Activated naive CD4-positive, alpha-beta T cell treated with anti-CD3 and anti-CD28 coated beads, Interleukin-2, amount 50 U/mL, for 72 hours (primary cell): ENCODE results near the gene DNAH7. TPM values are rescaled to one million over a fixed set of nuclear protein-coding genes. Genes with fewer than 3 reads are reported as not detected.

ENCODE experiments used
- ATAC-seq, 2 donors: fragments of 150-1000 bp; cut with Tn5 transposase; 2 replicates each; pipeline ENCODE4 v1.10.0; 2021; ENCODE audit warnings: mild to moderate bottlenecking in 2 of 2, moderate library complexity in 2 of 2
- DNase-seq, 2 donors: peaks; one replicate each; pipeline ENCODE4 v3.0.0; 2021 to 2022; ENCODE audit warnings: low spot score in 2 of 2
- H3K27ac Mint-ChIP-seq, 2 donors: one replicate each; pipeline ENCODE4 v1.8.0; 2022; ENCODE audit warnings: mild to moderate bottlenecking in 2 of 2, mixed read lengths in 2 of 2
- H3K36me3 Mint-ChIP-seq, 2 donors: one replicate each; pipeline ENCODE4 v1.8.0; 2022; ENCODE audit warnings: mixed read lengths in 2 of 2
- H3K9me3 Mint-ChIP-seq, 2 donors: one replicate each; pipeline ENCODE4 v1.8.0; 2022; ENCODE audit warnings: mixed read lengths in 2 of 2
- total RNA-seq, 2 donors: library from RNA; stranded (reverse); gene quantifications; one replicate each; pipeline ENCODE4 v1.2.3, GENCODE V29; 2022

DNAH7 gene
- total RNA-seq, 2 donors from 2014 or later, result 0.05 TPM; not detected in 1

- Mint-ChIP-seq H3K9me3 (peaks cover 0 to 5% of the 10 kb centered on the region in 2 donors), H3K27ac (no peak overlapping the region), H3K36me3 (peaks cover 41 to 44% of the 10 kb centered on the region in 2 donors)
- ATAC-seq (no peak), DNase-seq (no peak)
These were observed 327.4 kb downstream of the DNAH7 start for GRCh38 chr2:195741191-195741590.

DNA sequence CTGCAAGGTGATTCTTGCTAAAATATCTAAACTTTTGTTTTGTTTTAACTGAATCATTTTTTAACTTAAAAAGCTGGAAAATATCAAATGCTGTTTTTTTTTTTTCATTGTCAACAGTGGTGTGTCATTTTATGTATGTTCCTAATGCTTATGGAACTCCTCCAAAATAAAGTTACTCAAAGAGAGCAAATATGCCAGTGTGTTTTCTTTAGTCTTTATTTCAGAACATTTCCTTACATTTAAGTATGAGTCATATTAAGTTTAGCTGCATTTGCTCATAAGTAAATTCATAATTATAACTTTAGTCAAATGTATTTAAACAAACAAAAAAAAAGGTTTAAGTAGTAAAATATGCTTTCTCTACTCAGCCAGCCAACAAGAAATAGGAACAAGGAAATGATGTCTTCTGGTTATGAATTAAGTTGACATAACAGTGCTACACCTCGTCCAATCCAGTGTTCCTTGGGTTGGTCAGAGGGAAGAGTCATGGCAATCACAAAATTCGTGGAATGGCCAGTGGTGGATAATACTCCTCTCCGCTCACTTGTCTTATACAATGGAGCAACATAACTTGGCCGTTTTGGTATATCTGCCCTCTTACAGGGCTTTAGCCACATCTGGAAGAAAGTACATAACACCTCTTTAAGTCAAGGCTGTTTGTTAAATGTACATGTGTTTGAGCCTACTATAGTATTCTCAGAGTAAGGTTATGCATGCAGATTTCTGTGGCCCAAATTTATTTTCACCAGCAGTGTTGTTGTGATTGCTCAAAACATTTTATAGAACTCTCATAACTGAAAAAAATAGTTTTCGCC lies 330.9 kb downstream of the DNAH7 start:
- peaks cover 37 to 39% of the 10 kb centered on the region in 2 donors for H3K36me3 Mint-ChIP-seq
- no peak overlapping the region for H3K27ac Mint-ChIP-seq

DNA sequence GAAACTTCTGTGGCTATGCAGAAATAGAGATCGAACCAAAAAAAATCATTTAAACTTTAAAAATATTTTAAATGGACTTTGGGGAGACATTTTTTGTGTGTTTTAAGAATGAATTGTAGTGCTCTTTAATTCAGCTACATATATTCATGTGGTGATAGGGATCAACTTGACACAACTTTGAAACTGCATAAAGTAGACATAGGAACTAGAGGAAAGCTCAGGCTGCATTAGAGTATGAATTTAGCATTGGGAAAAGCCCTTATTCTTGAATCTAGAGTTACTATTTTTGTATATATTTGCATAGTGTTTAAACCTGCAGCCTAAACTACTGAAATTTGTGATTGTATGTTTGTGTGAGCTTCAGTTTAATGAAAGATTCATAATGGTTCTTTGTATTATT lies 333.3 kb downstream of the DNAH7 start:
- ATAC-seq (no peak), DNase-seq (no peak)
- Mint-ChIP-seq H3K36me3 (peaks cover 42 to 43% of the 10 kb centered on the region in 2 donors), H3K27ac (no peak overlapping the region), H3K9me3 (peaks cover 4 to 7% of the 10 kb centered on the region in 2 donors)

More for the DNA sequence above, 330.9 kb downstream of the DNAH7 start:
- no peak for DNase-seq
- H3K9me3 Mint-ChIP-seq, result no peaks in the 10 kb centered on the region
- no peak for ATAC-seq

DNA sequence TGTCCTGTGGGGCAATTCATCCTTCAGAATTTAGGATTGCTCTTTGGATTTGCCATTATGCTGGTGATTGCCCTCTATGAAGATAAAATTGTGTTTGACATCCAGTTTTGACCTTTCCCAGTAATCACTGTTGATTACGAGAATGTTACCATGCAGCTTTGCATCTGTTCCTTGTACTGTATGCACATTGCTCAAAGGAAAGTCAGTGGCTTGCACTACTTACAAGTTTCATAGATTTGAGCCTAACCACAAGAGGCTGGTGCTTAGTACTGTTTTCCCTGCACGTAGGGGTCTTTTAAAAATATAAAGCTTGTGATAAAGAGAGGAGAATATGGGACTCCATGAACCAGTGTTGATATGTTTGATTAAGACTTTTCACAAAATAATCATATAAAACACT lies 333.7 kb downstream of the DNAH7 start:
- no peak overlapping the region for H3K27ac Mint-ChIP-seq
- peaks cover 42 to 43% of the 10 kb centered on the region in 2 donors for H3K36me3 Mint-ChIP-seq
- no peak for DNase-seq
- ATAC-seq, result no peak
- H3K9me3 Mint-ChIP-seq, result peaks cover 4 to 7% of the 10 kb centered on the region in 2 donors

DNA sequence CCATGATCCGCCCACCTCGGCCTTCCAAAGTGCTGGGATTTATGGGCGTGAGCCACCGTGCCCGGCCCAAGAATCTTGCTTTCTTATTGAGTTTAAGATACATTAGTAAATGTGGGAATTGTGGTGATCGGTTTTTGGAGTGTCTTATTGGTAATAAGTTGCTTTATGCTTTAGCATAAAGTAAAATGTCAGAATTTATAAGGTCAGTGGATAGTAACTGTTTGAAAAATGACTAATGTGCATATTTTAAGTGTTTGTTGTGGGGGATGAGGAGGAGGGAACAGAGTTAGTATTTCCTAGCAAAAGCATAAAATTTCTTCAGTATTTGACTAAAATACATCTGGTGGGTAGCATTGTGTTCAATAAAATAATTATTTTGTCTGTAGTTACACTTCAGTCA lies 334.2 kb downstream of the DNAH7 start:
- Mint-ChIP-seq H3K9me3 (peaks cover 4 to 7% of the 10 kb centered on the region in 2 donors), H3K27ac (no peak overlapping the region), H3K36me3 (peaks cover 42 to 45% of the 10 kb centered on the region in 2 donors)
- no peak for ATAC-seq
- DNase-seq, result no peak

GRCh38 chr2:195733831-195734230 lies 334.8 kb downstream of the DNAH7 start:
- peaks cover 40 to 43% of the 10 kb centered on the region in 2 donors for H3K36me3 Mint-ChIP-seq
- ATAC-seq, result no peak
- no peak overlapping the region for H3K27ac Mint-ChIP-seq
- DNase-seq, result no peak
- H3K9me3 Mint-ChIP-seq, result peaks cover 4 to 7% of the 10 kb centered on the region in 2 donors

DNA sequence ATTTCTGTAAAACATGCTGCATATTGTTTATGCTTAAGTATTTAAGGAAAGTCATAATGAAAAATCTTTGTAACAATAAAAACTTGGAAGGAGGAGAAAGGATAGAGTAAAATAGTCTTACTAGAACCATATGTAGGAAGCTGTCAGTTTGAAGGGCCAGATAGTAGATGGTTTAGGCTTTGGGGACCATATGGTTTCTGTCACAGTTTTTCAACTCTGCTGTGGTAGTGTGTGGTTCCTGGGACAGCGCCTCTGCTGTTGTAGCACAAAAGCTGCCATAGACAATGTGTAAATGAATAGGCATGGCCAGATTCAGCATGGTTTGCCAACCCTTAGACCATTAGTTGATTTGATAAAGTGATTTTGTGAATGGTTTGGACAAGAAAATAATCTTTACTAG lies 336.1 kb downstream of the DNAH7 start:
- Mint-ChIP-seq H3K9me3 (peaks cover 4 to 7% of the 10 kb centered on the region in 2 donors), H3K27ac (no peak overlapping the region), H3K36me3 (peaks cover 38 to 41% of the 10 kb centered on the region in 2 donors)
- DNase-seq, result no peak
- no peak for ATAC-seq

GRCh38 chr2:195730912-195731311 lies 337.7 kb downstream of the DNAH7 start:
- Mint-ChIP-seq H3K36me3 (peaks cover 38 to 41% of the 10 kb centered on the region in 2 donors), H3K27ac (peak overlapping the region; percentile 1 to 9), H3K9me3 (peaks cover 4 to 7% of the 10 kb centered on the region in 2 donors)
- ATAC-seq (no peak), DNase-seq (no peak)

DNA sequence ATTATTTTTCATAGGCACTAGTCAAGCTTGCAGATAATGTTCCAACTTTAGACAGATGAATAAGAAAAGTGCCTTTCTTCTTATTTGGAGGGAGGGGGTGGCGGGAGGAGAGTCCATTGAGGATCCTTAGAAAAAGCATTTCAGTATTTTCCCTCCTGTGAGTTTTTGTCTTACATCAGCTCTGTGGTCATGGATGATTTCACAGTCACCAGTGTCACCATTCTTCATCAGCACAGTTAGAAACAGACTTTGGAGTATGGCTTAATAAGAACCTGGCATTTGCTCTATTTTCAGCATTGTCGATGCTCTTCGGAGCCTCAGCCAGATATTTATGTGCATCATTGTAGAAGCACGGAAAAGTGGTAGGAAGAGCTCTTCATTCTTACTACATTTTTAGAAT lies 341.5 kb downstream of the DNAH7 start:
- no peak for DNase-seq
- Mint-ChIP-seq H3K9me3 (peaks cover 4 to 7% of the 10 kb centered on the region in 2 donors), H3K27ac (no peak overlapping the region), H3K36me3 (peaks cover 29 to 36% of the 10 kb centered on the region in 2 donors)
- ATAC-seq, result no peak

DNA sequence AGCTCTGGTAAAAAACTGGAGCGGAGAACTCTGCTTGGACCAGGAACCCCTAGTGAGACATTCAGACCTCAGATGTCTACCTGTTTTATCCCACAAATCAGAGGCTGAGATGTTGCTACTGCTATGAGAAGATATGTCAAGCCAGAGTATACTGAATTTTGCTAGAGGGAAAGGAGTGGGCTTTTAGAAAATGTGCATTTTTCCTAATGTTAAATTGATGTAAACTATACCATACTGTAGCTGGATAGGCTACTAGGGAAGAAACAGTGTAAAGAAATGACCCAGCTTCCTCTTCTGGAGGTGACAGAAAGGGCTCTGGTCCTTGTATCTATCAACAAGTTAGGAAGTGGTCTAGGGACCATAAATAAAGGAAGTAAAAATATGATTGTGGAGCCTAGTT lies 346.6 kb downstream of the DNAH7 start:
- Mint-ChIP-seq H3K36me3 (peaks cover 20 to 25% of the 10 kb centered on the region in 2 donors), H3K9me3 (no peaks in the 10 kb centered on the region)
- ATAC-seq, result no peak

GRCh38 chr2:195721042-195721441 lies 347.6 kb downstream of the DNAH7 start:
- H3K36me3 Mint-ChIP-seq, result peaks cover 20 to 34% of the 10 kb centered on the region in 2 donors
- peak overlapping the region in 1 of 2 donors; percentile 51 for H3K27ac Mint-ChIP-seq
- ATAC-seq, result no peak
- DNase-seq, result no peak
- no peaks in the 10 kb centered on the region for H3K9me3 Mint-ChIP-seq

More for the DNA sequence above, 346.6 kb downstream of the DNAH7 start:
- DNase-seq, result no peak
- H3K27ac Mint-ChIP-seq, result no peak overlapping the region

GRCh38 chr2:195716466-195716865 lies 352.2 kb downstream of the DNAH7 start:
- H3K27ac Mint-ChIP-seq, result no peak overlapping the region
- H3K36me3 Mint-ChIP-seq, result peaks cover 27 to 36% of the 10 kb centered on the region in 2 donors
- ATAC-seq, result no peak
- no peak for DNase-seq
- H3K9me3 Mint-ChIP-seq, result no peaks in the 10 kb centered on the region

- H3K27ac Mint-ChIP-seq, result peak overlapping the region in 1 of 2 donors; percentile 11
- no peaks in the 10 kb centered on the region for H3K9me3 Mint-ChIP-seq
- DNase-seq, result no peak
- no peak for ATAC-seq
- H3K36me3 Mint-ChIP-seq, result peaks cover 14 to 15% of the 10 kb centered on the region in 2 donors
These were observed 357.2 kb downstream of the DNAH7 start for GRCh38 chr2:195711478-195711877.

GRCh38 chr2:195709901-195710806 lies 358.5 kb downstream of the DNAH7 start:
- no peak for ATAC-seq
- Mint-ChIP-seq H3K36me3 (peaks cover 11 to 15% of the 10 kb centered on the region in 2 donors), H3K9me3 (no peaks in the 10 kb centered on the region), H3K27ac (peak overlapping the region in 1 of 2 donors; percentile 3)
- no peak for DNase-seq

DNA sequence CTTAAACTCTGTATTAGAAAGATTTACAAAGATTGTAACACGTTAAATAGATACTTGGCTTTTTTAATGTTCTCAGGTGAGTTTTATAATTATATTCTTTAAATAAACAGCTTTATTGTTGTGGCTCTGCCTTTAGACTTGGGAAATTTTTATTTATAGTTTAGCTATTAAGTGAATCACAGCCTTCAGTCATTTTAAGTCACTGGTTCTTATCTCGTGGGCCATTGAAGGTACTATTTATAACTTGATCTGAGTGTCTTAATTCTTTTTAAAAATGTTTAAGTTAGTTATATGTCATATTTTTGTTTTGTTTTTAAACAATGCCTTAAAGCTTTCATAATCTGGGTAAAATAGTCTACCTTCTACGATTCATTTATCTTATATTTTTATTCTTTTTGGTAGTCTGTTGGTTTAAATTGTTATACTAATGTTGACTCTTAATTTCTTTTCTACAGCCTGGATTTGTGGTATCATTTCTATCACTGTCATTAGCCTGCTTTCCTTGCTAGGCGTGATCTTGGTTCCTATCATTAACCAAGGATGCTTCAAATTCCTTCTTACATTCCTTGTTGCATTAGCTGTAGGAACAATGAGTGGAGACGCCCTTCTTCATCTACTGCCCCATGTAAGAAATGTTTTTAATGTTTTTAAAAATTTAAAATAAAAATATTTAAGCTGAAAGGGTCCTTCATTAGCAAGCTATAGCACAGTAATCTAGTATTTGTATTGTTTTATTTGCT lies 362.3 kb downstream of the DNAH7 start:
- ATAC-seq (no peak), DNase-seq (no peak)
- peaks cover 10 to 14% of the 10 kb centered on the region in 2 donors for H3K36me3 Mint-ChIP-seq

GRCh38 chr2:195700480-195700879 lies 368.2 kb downstream of the DNAH7 start:
- DNase-seq, result no peak
- Mint-ChIP-seq H3K27ac (no peak overlapping the region), H3K36me3 (peaks cover 24 to 61% of the 10 kb centered on the region in 2 donors), H3K9me3 (peaks cover 9 to 13% of the 10 kb centered on the region in 2 donors)
- no peak for ATAC-seq

More for the DNA sequence above, 362.3 kb downstream of the DNAH7 start:
- Mint-ChIP-seq H3K27ac (no peak overlapping the region), H3K9me3 (no peaks in the 10 kb centered on the region)
